ENCODE measurements around the gene NUP210. TPM values are rescaled to one million over a fixed set of nuclear protein-coding genes. Genes with fewer than 3 reads are reported as not detected.
"Not testable (repeated sequence)": the region's sequence is repeated elsewhere in the genome, so short reads cannot be mapped to it uniquely, and the experiment has no call there.

NUP210 gene
- polyA plus RNA-seq, 3 donors from 2014 or later, result 10.9 to 120 (median 36.7) TPM

- peaks cover 0 to 3% (median 1%) of the 10 kb centered on the region in 3 donors for H3K27me3 Mint-ChIP-seq (ENCODE audit: low read depth in 3 of 3)
- DNase-seq, result no peak
- H3K36me3 Mint-ChIP-seq, result peaks cover 10 to 37% (median 15%) of the 10 kb centered on the region in 3 donors
- peak overlapping the region in 1 of 6 donors; percentile 55 for H3K27ac Mint-ChIP-seq
- no peak overlapping the region for H3K4me3 Mint-ChIP-seq
- H3K4me1 Mint-ChIP-seq, result peaks cover 22 to 39% of the 10 kb centered on the region in 2 donors
- H3K9me3 Mint-ChIP-seq, result no peaks in the 10 kb centered on the region
Measured at GRCh38 chr3:13393427-13394360, 26.4 kb downstream of the NUP210 start.

GRCh38 chr3:13391308-13391707, 28.8 kb downstream of the NUP210 start:
- H3K27ac Mint-ChIP-seq, result peak overlapping the region in 2 of 6 donors; percentile 30 to 55
- H3K36me3 Mint-ChIP-seq, result peaks cover 8 to 41% (median 21%) of the 10 kb centered on the region in 3 donors
- H3K4me1 Mint-ChIP-seq, result peaks cover 16 to 23% of the 10 kb centered on the region in 2 donors
- DNase-seq, result no peak
- no peak overlapping the region for H3K4me3 Mint-ChIP-seq
- no peaks in the 10 kb centered on the region for H3K9me3 Mint-ChIP-seq
- H3K27me3 Mint-ChIP-seq (ENCODE audit: low read depth in 3 of 3), result peaks cover 0 to 3% (median 0%) of the 10 kb centered on the region in 3 donors

GRCh38 chr3:13389378-13389777, 30.7 kb downstream of the NUP210 start:
- peaks cover 0 to 3% (median 2%) of the 10 kb centered on the region in 3 donors for H3K27me3 Mint-ChIP-seq (ENCODE audit: low read depth in 3 of 3)
- no peak overlapping the region for H3K4me3 Mint-ChIP-seq
- no peaks in the 10 kb centered on the region for H3K9me3 Mint-ChIP-seq
- H3K4me1 Mint-ChIP-seq, result peaks cover 8 to 19% of the 10 kb centered on the region in 2 donors
- H3K27ac Mint-ChIP-seq, result no peak overlapping the region
- peaks cover 11 to 44% (median 21%) of the 10 kb centered on the region in 3 donors for H3K36me3 Mint-ChIP-seq
- no peak for DNase-seq

GRCh38 chr3:13388816-13389215, 31.3 kb downstream of the NUP210 start:
- Mint-ChIP-seq H3K9me3 (no peaks in the 10 kb centered on the region), H3K36me3 (peaks cover 11 to 44% (median 21%) of the 10 kb centered on the region in 3 donors), H3K27me3 (ENCODE audit: low read depth in 3 of 3) (peaks cover 0 to 3% (median 2%) of the 10 kb centered on the region in 3 donors), H3K4me1 (peaks cover 8 to 19% of the 10 kb centered on the region in 2 donors), H3K27ac (no peak overlapping the region), H3K4me3 (no peak overlapping the region)
- DNase-seq, result no peak

DNA sequence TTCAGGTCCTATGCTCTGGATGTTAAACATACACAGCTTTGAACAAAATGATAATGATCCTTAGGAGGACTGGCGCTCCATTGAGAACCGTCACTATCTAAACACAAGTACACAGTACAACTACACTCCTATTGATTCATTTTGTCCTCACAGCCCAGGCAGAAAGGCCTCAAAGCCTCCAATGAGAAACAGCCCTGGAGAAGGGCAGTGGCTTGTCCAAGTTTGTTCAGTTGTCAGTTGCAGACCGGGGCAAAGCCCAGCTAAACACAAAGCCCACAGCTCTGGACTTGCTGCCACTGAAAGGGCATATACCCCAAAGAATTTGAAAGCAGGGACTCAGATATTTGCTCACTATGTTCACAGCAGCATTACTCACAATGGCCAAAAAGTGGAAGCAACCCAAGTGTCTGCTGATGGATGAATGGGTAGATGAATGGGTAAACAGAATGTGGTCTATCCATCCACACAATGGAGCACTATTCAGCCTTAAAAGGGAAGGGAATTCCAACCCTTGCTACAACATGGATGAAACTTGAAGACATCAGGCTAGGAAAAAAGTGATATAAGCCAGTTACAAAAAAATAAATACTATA, 34.7 kb downstream of the NUP210 start:
- Mint-ChIP-seq H3K36me3 (peaks cover 11 to 49% (median 24%) of the 10 kb centered on the region in 3 donors), H3K9me3 (no peaks in the 10 kb centered on the region), H3K4me3 (no peak overlapping the region), H3K4me1 (peaks cover 2 to 11% of the 10 kb centered on the region in 2 donors), H3K27ac (peak overlapping the region in 4 of 6 donors; percentile 6 to 53 (median 10)), H3K27me3 (ENCODE audit: low read depth in 3 of 3) (peaks cover 0 to 2% (median 2%) of the 10 kb centered on the region in 3 donors)
- no peak for DNase-seq

- DNase-seq, result no peak
- Mint-ChIP-seq H3K4me3 (no peak overlapping the region), H3K27ac (peak overlapping the region in 3 of 6 donors; percentile 20 to 43 (median 32)), H3K4me1 (peaks cover 5 to 10% of the 10 kb centered on the region in 2 donors), H3K9me3 (no peaks in the 10 kb centered on the region), H3K27me3 (ENCODE audit: low read depth in 3 of 3) (peaks cover 0 to 2% (median 0%) of the 10 kb centered on the region in 3 donors), H3K36me3 (peaks cover 7 to 52% (median 26%) of the 10 kb centered on the region in 3 donors)
Measured at GRCh38 chr3:13380971-13381370, 39.2 kb downstream of the NUP210 start.

DNA sequence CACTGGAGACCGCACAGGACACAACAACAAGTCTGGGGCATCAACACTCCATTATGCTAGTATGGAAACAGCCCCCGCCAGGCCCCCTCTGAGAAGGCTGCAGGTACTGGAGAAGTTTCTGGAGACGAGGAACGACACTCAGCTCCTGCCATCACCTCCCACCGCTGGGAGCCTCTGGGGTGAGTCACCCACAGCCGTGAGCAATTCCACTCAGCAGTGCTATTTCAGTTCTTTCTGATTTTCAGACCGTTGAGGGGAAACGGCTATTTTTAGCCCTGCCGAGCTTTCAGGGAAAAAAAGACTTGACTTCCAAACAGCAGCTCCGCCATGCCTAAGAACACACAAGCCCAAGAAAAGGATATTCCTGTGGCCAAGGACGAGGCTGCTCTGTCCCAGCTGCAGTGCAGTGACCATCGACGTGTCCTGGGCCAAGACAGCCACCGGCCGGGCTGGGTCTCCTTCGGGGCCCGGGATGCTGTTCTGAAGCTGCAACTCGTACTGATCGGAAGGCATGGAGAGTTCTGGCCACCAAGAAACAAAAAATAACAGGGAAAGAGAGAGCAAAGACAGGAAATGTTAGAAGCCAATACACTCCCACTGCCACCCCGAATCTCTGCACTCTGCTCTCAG, 40.8 kb downstream of the NUP210 start:
- H3K27me3 Mint-ChIP-seq (ENCODE audit: low read depth in 3 of 3), result no peaks in the 10 kb centered on the region
- peak overlapping the region in 1 of 6 donors; percentile 59 for H3K27ac Mint-ChIP-seq
- DNase-seq, result no peak
- no peaks in the 10 kb centered on the region for H3K9me3 Mint-ChIP-seq
- H3K4me3 Mint-ChIP-seq, result no peak overlapping the region
- peaks cover 0 to 42% (median 18%) of the 10 kb centered on the region in 3 donors for H3K36me3 Mint-ChIP-seq
- peaks cover 5 to 6% of the 10 kb centered on the region in 2 donors for H3K4me1 Mint-ChIP-seq

- Mint-ChIP-seq H3K9me3 (no peaks in the 10 kb centered on the region), H3K27ac (peak overlapping the region in 4 of 6 donors; percentile 49 to 69 (median 62)), H3K27me3 (ENCODE audit: low read depth in 3 of 3) (no peaks in the 10 kb centered on the region), H3K36me3 (peaks cover 0 to 42% (median 18%) of the 10 kb centered on the region in 3 donors), H3K4me1 (peaks cover 5 to 6% of the 10 kb centered on the region in 2 donors), H3K4me3 (peak overlapping the region in 1 of 5 donors; percentile 25)
- DNase-seq, result no peak
Measured at GRCh38 chr3:13378155-13378554, 42.0 kb downstream of the NUP210 start.

DNA sequence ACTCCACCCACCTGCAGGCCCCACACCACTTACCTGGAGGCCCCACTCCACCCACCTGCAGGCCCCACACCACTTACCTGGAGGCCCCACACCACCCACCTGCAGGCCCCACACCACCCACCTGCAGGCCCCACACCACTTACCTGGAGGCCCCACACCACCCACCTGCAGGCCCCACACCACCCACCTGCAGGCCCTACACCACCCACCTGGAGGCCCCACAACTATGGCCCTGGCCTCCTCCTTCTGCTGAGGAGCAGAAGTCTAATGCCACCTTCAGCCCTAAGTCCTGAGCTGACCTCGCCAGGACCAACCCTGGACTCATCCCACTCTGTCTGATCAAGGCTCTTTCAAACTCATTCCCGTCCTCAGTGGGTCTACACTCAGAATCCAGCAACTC, 42.4 kb downstream of the NUP210 start:
- H3K4me3 Mint-ChIP-seq; H3K9me3 Mint-ChIP-seq; H3K27me3 Mint-ChIP-seq (ENCODE audit: low read depth in 3 of 3); DNase-seq; H3K4me1 Mint-ChIP-seq: not testable (repeated sequence)
- Mint-ChIP-seq H3K27ac (peak overlapping the region in 2 of 6 donors; percentile 49 to 69), H3K36me3 (peaks cover 0 to 42% (median 18%) of the 10 kb centered on the region in 3 donors)

GRCh38 chr3:13377021-13377420, 43.1 kb downstream of the NUP210 start:
- DNase-seq, result no peak
- Mint-ChIP-seq H3K27ac (no peak overlapping the region), H3K4me1 (peaks cover under 1 to 3% of the 10 kb centered on the region in 2 donors), H3K27me3 (ENCODE audit: low read depth in 3 of 3) (no peaks in the 10 kb centered on the region), H3K36me3 (peaks cover 0 to 41% (median 18%) of the 10 kb centered on the region in 3 donors), H3K9me3 (no peaks in the 10 kb centered on the region), H3K4me3 (no peak overlapping the region)

- peaks cover 0 to 41% (median 15%) of the 10 kb centered on the region in 3 donors for H3K36me3 Mint-ChIP-seq
- peaks cover 3% of the 10 kb centered on the region in 2 donors for H3K4me1 Mint-ChIP-seq
- H3K27ac Mint-ChIP-seq, result peak overlapping the region in 1 of 6 donors; percentile 23
- no peaks in the 10 kb centered on the region for H3K27me3 Mint-ChIP-seq (ENCODE audit: low read depth in 3 of 3)
- DNase-seq, result no peak
- no peaks in the 10 kb centered on the region for H3K9me3 Mint-ChIP-seq
- no peak overlapping the region for H3K4me3 Mint-ChIP-seq
Measured at GRCh38 chr3:13376091-13376490, 44.0 kb downstream of the NUP210 start.

DNA sequence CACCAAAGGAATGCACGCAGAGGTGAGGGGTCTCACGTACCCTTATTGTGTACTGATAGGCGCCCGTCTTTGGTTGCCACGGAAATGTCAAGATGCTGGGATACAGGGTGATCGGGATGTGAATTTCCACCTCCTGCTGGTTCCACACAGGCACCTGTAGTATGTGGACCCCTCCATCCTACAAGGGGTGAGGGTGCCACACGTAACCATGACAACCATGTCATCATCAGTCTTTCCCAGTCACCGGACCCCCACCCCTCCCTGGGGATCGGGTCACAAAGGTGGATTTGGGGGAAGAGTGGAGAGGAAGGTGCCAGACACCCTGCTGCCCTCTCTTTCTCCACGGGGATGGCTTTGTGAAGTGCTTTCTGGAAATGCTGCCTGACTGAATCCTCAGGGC, 44.7 kb downstream of the NUP210 start:
- H3K9me3 Mint-ChIP-seq, result no peaks in the 10 kb centered on the region
- H3K27ac Mint-ChIP-seq, result no peak overlapping the region
- DNase-seq, result no peak
- no peak overlapping the region for H3K4me3 Mint-ChIP-seq
- H3K4me1 Mint-ChIP-seq, result peaks cover 3 to 5% of the 10 kb centered on the region in 2 donors
- H3K36me3 Mint-ChIP-seq, result peaks cover 0 to 46% (median 16%) of the 10 kb centered on the region in 3 donors
- peaks cover 0 to 1% (median 0%) of the 10 kb centered on the region in 3 donors for H3K27me3 Mint-ChIP-seq (ENCODE audit: low read depth in 3 of 3)

GRCh38 chr3:13373975-13374586, 46.0 kb downstream of the NUP210 start:
- Mint-ChIP-seq H3K36me3 (peaks cover 0 to 41% (median 16%) of the 10 kb centered on the region in 3 donors), H3K27ac (no peak overlapping the region), H3K4me1 (peaks cover 0 to 5% of the 10 kb centered on the region in 2 donors), H3K27me3 (ENCODE audit: low read depth in 3 of 3) (peaks cover 0 to 1% (median 0%) of the 10 kb centered on the region in 3 donors), H3K4me3 (no peak overlapping the region), H3K9me3 (no peaks in the 10 kb centered on the region)
- DNase-seq, result no peak

All from immature natural killer cell (primary cell).